KMS-11 (cell line): ENCODE measurements around the gene ACVR1.
A peak's percentile ranks its signal among the peaks of the same experiment; 100 is the strongest.

ENCODE experiments used
- H2AFZ ChIP-seq: fragments of 200-600 bp; sonication (generic); 2 replicates; pipeline ENCODE4 v1.6.1; 2016; ENCODE audit warnings: antibody characterized with exemption, mixed run types, low read depth
- H3K27ac ChIP-seq: fragments of 200-600 bp; sonication (generic); 2 replicates; pipeline ENCODE4 v1.6.1; 2016; ENCODE audit warnings: mild to moderate bottlenecking, mixed run types
- H3K27me3 ChIP-seq: fragments of 200-600 bp; sonication (generic); 2 replicates; pipeline ENCODE4 v1.6.1; 2017; ENCODE audit warnings: mild to moderate bottlenecking, low read depth, mixed run types, moderate library complexity; ENCODE audit not compliant: insufficient read depth
- H3K36me3 ChIP-seq: fragments of 200-600 bp; sonication (generic); 2 replicates; pipeline ENCODE4 v1.6.1; 2017; ENCODE audit warnings: mild to moderate bottlenecking, mixed run types; ENCODE audit not compliant: insufficient read depth
- H3K4me1 ChIP-seq: fragments of 200-600 bp; sonication (generic); 2 replicates; pipeline ENCODE4 v1.6.1; 2016; ENCODE audit warnings: mild to moderate bottlenecking, low read depth, mixed run types; ENCODE audit not compliant: poor library complexity, severe bottlenecking
- H3K4me2 ChIP-seq: fragments of 200-600 bp; sonication (generic); 2 replicates; pipeline ENCODE4 v1.7.0; 2016; ENCODE audit warnings: mild to moderate bottlenecking, mixed run types
- H3K4me3 ChIP-seq: fragments of 200-600 bp; sonication (generic); IDR thresholded peaks from 2 replicates; pipeline ENCODE4 v1.6.1; 2017; ENCODE audit warnings: low read depth, low read length, mixed read lengths; ENCODE audit not compliant: insufficient read depth
- H3K79me2 ChIP-seq: fragments of 200-600 bp; sonication (generic); 2 replicates; pipeline ENCODE4 v1.6.1; 2016; ENCODE audit warnings: low read depth, mixed run types; ENCODE audit not compliant: insufficient read depth
- H3K9ac ChIP-seq: fragments of 200-600 bp; sonication (generic); 2 replicates; pipeline ENCODE4 v1.6.1; 2016; ENCODE audit warnings: mild to moderate bottlenecking, mixed run types
- H4K20me1 ChIP-seq: fragments of 200-600 bp; sonication (generic); 2 replicates; pipeline ENCODE4 v1.6.1; 2016; ENCODE audit warnings: mild to moderate bottlenecking, mixed run types; ENCODE audit not compliant: insufficient read depth
- TF ChIP-seq, protein P1 (sequence below): fragments of 200-600 bp; sonication (generic); conservative IDR thresholded peaks from 2 replicates; pipeline ENCODE4 v1.6.1; 2017; ENCODE audit warnings: low read depth, mild to moderate bottlenecking, antibody characterized with exemption, low read length, moderate library complexity, mixed read lengths

ACVR1 gene

DNA sequence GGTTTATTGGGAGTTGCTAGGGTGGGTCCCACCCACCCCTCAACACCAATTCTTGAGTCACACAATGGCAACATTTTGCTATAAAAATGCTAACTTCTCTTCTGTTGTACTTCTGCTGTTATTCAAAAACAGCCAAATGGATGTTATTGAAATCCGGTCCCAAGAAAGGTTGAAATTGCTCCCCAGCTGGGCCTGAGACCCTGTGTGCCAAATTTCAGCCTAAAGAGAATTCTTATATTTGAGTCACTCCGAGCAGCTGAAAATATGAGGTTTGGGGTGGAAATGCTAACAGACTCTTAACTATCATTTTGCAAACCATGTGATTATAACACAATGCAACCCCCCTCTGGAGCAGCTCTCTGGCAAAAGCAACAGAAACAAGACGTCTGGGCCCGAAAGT lies 27.0 kb upstream of the ACVR1 start:
- Histone ChIP-seq H3K4me2 (no peak overlapping the region), H3K36me3 (no peaks in the 10 kb centered on the region), H2AFZ (no peak overlapping the region), H4K20me1 (no peaks in the 10 kb centered on the region), H3K27ac (no peak overlapping the region), H3K4me1 (peaks cover 37% of the 10 kb centered on the region), H3K9ac (no peak overlapping the region), H3K4me3 (no peak overlapping the region), H3K79me2 (no peaks in the 10 kb centered on the region), H3K27me3 (no peaks in the 10 kb centered on the region)
- TF ChIP-seq, protein P1, sequence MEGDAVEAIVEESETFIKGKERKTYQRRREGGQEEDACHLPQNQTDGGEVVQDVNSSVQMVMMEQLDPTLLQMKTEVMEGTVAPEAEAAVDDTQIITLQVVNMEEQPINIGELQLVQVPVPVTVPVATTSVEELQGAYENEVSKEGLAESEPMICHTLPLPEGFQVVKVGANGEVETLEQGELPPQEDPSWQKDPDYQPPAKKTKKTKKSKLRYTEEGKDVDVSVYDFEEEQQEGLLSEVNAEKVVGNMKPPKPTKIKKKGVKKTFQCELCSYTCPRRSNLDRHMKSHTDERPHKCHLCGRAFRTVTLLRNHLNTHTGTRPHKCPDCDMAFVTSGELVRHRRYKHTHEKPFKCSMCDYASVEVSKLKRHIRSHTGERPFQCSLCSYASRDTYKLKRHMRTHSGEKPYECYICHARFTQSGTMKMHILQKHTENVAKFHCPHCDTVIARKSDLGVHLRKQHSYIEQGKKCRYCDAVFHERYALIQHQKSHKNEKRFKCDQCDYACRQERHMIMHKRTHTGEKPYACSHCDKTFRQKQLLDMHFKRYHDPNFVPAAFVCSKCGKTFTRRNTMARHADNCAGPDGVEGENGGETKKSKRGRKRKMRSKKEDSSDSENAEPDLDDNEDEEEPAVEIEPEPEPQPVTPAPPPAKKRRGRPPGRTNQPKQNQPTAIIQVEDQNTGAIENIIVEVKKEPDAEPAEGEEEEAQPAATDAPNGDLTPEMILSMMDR, result no peak

DNA sequence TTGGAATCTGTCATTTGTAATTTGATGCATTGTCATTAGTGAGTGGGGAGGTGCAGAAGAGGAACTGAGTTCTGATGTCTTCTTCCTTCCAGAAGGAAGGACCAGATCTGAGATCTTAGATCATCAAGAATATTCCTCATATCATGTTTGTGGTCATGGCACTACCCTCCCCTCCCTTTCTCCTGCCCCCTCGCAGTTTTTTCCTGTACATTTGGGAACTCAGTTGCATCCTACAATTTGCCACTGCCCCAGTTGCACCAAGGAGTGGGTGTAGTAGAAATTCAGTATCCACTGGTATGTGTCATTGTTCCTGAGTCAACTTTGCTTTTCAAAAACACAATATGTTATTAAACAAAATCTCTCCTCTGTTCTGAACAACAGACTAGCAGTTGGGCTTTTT lies 26.6 kb upstream of the ACVR1 start:
- Histone ChIP-seq H3K9ac (no peak overlapping the region), H3K4me2 (no peak overlapping the region), H2AFZ (no peak overlapping the region), H3K79me2 (no peaks in the 10 kb centered on the region), H4K20me1 (no peaks in the 10 kb centered on the region), H3K27ac (no peak overlapping the region), H3K4me1 (peaks cover 42% of the 10 kb centered on the region), H3K27me3 (no peaks in the 10 kb centered on the region), H3K4me3 (no peak overlapping the region), H3K36me3 (no peaks in the 10 kb centered on the region)
- TF ChIP-seq, protein P1, result no peak

DNA sequence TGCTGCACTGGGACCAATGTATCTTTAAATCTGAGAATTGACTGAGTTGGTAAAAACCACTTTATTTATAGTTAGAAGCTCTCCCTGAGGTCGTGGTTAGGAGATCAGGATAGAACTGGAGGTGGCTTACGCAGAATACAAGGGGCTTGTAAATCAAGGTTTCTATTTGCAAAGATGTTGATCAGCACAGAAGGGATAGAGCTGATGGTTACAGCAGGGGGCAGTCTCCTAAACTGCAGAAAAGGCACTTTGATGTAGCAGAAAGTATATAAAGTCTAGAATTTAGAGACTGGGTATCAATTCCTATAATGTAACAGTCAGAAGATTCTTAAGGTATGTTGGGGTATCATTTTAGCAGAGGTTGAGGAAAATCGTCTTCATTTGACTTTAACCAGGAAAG lies 25.2 kb upstream of the ACVR1 start:
- Histone ChIP-seq H3K4me1 (peaks cover 56% of the 10 kb centered on the region), H3K27ac (peak overlapping the region; percentile 83; the same call in 1 of the 2 replicates), H3K36me3 (no peaks in the 10 kb centered on the region), H3K79me2 (no peaks in the 10 kb centered on the region), H3K27me3 (no peaks in the 10 kb centered on the region), H2AFZ (peak overlapping the region; percentile 0; the same call in 1 of the 2 replicates), H3K9ac (no peak overlapping the region), H3K4me3 (no peak overlapping the region), H4K20me1 (no peaks in the 10 kb centered on the region), H3K4me2 (peak overlapping the region; percentile 74)
- TF ChIP-seq, protein P1, result peak; percentile 47; the same call in 1 of the 2 replicates

DNA sequence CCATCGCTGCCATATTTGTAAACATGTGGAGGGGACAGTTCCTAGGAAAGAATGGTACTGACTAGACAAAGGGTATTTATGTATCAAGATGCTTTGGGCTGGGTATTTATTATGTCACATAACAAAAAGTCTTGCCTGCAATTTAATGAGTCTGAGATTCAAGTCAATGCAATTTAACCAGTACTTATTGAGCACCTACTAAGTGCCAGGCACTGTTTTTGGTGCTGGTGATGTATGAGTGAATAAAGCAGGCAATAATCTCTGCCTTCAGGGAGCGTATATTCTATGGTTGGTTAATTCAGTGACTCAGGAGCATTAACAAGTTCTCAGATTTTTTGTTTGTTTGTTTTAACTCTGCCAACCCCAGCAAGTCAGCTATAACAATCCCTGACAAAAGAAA lies 24.6 kb upstream of the ACVR1 start:
- Histone ChIP-seq H3K27me3 (no peaks in the 10 kb centered on the region), H3K79me2 (no peaks in the 10 kb centered on the region), H3K36me3 (no peaks in the 10 kb centered on the region), H3K4me2 (peak overlapping the region; percentile 74), H3K4me1 (peaks cover 61% of the 10 kb centered on the region), H2AFZ (peak overlapping the region; percentile 55; the same call in 1 of the 2 replicates), H4K20me1 (no peaks in the 10 kb centered on the region), H3K9ac (peak overlapping the region; percentile 56; the same call in 1 of the 2 replicates), H3K27ac (peak overlapping the region; percentile 83), H3K4me3 (no peak overlapping the region)
- TF ChIP-seq, protein P1, result no peak
